Liver (tissue), 3 donors: ENCODE data around the gene CMIP.

Experiments used
- TAF1 ChIP-seq: conservative IDR thresholded peaks from 2 replicates; pipeline ENCODE4 v1.6.1; 2016; ENCODE audit warnings: antibody characterized with exemption, mild to moderate bottlenecking
- TF ChIP-seq, protein P1 (sequence below): fragments of 150-350 bp; IDR thresholded peaks from 2 replicates; pipeline ENCODE4 v1.5.1; 2017; ENCODE audit warnings: improper control_type of control experiment, low read depth, low read length; ENCODE audit not compliant: missing input control
- donor health status: healthy.
- donor health status: healthy.

DNA sequence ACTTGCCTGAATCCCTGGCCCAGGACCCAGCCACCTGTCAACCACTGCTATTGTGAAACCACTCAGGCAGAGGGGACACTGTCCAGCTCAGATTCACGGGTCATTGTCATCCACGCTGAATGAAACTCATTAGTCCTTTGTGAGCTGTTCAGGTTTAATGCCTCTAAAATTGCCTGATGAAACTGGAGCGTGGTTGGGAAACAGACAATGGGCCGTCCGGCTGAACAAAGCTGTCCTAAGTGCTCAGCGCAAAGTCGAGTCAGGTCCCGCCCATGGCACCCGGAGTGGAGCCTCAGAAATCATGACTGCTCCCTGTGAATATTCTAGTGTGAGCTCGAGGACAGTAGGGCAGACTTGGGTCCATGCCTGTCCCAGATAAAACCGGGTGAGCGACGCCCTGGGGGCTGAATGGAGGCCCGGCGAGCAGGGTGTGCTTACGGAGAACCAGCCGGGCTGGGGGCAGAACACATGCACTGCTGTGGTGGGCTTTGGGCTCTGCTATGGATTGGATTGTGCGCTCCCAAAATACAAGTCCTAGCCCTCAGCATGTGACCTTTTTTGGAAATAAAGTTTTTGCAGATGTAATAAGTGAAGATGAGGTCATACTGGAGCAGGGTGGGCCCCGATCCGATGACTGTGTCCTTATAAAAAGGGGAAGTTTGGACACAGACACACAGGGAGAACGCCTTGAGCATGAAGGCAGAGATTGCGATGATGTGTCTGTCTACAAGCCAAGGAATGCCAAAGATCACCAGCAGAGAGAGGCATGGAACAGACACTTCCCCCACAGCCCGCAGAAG, 12.9 kb upstream of the CMIP start:
- no peak for TF ChIP-seq TAF1
- TF ChIP-seq, protein P1, sequence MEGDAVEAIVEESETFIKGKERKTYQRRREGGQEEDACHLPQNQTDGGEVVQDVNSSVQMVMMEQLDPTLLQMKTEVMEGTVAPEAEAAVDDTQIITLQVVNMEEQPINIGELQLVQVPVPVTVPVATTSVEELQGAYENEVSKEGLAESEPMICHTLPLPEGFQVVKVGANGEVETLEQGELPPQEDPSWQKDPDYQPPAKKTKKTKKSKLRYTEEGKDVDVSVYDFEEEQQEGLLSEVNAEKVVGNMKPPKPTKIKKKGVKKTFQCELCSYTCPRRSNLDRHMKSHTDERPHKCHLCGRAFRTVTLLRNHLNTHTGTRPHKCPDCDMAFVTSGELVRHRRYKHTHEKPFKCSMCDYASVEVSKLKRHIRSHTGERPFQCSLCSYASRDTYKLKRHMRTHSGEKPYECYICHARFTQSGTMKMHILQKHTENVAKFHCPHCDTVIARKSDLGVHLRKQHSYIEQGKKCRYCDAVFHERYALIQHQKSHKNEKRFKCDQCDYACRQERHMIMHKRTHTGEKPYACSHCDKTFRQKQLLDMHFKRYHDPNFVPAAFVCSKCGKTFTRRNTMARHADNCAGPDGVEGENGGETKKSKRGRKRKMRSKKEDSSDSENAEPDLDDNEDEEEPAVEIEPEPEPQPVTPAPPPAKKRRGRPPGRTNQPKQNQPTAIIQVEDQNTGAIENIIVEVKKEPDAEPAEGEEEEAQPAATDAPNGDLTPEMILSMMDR: no peak
